Stimulated activated CD8-positive, alpha-beta memory T cell treated with anti-CD3 and anti-CD28 coated beads, Interleukin-4, amount 100 ng/mL, for 48 hours (primary cell): ENCODE data around the gene TRMT10B.
"Not testable (repeated sequence)": the region's sequence is repeated elsewhere in the genome, so short reads cannot be mapped to it uniquely, and the experiment has no call there.

Experiments used
- DNase-seq: peaks from one replicate; pipeline ENCODE4 v3.0.0-alpha.2; 2020

TRMT10B gene

GRCh38 chr9:37752112-37752511 lies 1.5 kb upstream of the TRMT10B start:
- not testable (repeated sequence) for DNase-seq

GRCh38 chr9:37752642-37753488 lies 740 bp upstream of the TRMT10B start:
- DNase-seq = peak; percentile 39

DNA sequence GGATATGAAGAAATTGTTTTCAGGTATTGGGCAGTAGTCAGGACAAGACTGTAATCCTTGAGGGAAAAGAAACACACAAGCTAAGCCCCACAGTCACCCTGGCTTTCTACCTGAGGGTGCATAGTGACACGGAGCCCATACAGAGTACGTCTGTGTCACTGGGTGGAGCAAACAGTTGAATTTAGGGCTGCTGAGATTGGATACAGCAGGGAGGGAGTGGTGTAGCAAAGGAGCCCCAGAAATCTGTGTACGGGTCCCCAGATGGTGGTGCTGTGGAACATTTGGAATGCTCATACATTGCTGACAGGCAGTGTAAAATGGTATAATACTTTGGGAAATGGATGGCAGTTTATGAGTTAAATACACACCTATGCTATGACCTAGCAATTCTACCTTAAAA lies 5.1 kb downstream of the TRMT10B start:
- DNase-seq = no peak

DNA sequence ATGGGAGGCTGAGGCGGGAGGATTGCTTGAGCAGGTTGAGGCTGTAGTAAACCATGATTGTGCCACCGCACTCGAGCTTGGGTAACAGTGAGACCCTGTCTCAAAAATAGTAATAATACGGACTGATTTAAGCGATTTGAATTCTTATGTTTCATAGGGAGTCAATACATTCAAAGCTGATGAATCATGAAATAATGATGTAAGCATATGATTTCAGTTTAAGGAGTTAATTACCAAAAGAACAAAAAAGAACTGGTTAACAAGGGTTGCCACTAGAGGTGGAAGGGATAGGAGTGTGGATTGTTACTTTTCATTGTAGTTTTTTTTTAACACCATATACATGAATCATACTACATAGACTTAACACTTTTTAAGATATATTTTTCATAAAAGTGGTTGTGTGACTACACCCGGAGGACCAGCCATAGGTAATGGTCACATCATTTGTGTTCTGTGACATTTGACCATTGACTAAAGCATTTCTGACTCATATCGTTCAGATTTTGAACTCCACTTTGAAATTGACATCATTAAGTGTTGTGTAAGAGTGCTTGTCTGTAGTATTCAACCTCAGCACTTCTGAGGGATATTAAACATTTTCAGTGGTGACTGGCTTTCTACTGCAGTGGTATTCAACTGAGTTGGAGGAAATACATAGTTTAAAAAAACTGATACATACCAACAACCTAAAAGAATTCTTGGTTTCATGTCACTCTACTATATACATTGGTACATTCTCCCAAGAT lies 7.0 kb downstream of the TRMT10B start:
- DNase-seq = no peak

DNA sequence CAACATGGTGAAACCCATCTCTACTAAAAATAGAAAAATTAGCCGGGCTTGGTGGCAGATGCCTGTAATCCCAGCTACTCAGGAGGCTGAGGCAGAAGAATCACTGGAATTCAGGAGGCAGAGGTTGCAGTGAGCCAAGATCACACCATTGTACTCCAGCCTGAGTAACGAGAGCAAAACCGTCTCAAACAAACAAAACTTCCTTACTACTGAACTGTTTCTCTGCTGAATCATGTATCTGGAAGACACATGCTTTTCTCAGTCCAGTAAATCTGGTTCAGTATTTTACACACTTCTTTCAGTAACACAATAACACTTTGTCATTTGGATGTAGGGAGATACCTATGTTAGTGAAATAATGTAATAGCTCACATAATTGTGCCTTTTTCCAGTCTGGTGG lies 7.9 kb downstream of the TRMT10B start:
- no peak for DNase-seq

GRCh38 chr9:37765263-37765662 lies 11.7 kb downstream of the TRMT10B start:
- DNase-seq = not testable (repeated sequence)

GRCh38 chr9:37769306-37769705 lies 15.7 kb downstream of the TRMT10B start:
- no peak for DNase-seq

DNA sequence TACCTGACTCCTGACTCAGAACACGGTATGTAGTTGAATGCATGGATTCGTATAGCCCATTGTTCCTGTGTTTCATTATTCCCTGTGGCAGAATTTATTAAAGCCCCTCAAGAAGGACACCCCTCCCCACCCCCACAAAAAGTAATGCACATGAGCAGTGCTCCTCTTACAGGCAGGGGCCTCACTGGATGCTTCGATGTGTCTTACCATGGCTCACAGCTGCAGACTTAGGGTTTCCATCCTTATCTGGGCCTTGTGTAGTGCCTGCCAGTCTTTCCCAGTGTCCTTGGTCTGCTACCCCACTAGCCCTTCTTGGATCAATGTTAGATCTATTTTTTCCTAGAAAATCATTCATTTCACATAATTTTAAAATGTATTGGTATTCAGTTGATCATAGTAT lies 16.4 kb downstream of the TRMT10B start:
- no peak for DNase-seq

DNA sequence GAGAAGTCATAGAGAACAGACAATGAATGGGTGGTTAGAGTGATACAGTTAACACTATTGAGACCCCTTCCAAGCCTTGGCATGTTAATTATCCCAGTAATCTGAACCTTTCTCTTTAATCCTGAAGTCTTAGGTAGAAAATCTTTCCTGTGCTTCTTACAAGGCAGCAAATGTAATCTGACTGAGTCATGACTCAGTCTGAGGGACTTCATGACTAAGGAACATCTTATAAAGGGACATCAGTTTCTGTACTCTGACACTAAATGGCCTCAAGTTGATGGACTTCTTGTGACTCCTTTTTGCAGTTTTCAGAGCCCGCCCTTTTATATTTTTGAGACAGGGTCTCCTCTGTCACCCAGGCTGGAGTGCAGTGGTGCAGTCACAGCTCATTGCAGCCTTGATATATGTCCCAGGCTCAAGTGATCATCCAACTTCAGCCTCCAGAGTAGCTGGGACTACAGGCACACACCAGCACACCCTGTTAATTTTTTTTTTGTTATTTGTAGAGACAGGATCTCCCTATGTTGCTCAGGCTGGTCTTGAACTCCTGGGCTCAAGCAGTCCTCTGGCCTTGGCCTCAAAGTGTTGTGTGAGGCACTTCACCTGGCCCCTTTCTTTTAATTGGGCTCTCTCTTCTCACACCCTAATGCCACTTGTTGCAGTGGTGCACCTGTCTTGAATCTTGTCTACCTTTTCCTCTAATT lies 21.8 kb downstream of the TRMT10B start:
- DNase-seq = no peak

DNA sequence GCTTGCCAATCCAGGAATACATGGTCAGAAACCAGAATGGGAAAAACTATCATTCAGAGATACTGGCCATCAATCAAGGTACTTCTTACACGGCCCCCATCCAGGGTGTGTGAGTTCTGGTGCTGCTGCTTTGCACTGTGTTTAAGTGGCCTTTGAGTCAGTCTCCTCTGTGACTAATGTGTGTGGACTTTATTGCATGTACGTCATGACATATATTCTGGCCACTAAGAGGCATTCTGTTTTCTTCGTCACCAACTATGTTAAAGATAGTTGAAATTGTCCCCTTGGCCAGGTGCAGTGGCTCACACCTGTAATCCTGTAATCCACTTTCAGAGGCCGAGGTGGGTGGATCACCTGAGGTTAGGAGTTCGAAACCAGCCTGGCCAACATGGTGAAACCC lies 22.7 kb downstream of the TRMT10B start:
- DNase-seq = no peak

GRCh38 chr9:37778534-37778933 lies 24.9 kb downstream of the TRMT10B start:
- DNase-seq = no peak

- no peak for DNase-seq
Observed at GRCh38 chr9:37784291-37784615, 30.6 kb downstream of the TRMT10B start.

- peak; percentile 93 for DNase-seq
Observed at GRCh38 chr9:37784616-37785483, 31.2 kb downstream of the TRMT10B start, which contains the start of gene EXOSC3. TSS of gene EXOSC3 (minus strand) at chr9:37785064. CDS start at chr9:37785044, 20 bp downstream.

DNA sequence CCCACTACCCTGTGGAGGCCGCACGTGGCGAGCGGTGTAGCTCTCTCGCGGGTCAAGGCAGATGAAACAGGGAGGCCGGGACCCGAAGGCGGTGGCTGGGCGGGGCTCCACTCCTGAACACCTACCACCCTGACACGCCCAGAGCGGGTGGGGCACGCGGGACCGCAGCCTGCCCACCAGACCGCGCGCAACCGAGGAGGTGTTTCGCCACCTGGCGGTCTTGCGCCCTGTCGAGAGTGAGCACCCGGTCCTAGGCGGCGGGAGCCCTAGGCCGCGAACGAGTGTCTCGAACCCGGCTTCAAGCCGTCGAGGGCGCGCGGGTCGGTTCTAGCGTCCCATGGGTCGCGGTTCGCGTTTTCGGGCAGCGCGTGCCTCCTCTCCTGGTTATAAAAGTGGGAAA lies 33.5 kb downstream of the TRMT10B start:
- DNase-seq = no peak

- no peak for DNase-seq
Observed at GRCh38 chr9:37788332-37788731, 34.7 kb downstream of the TRMT10B start.

GRCh38 chr9:37790096-37790495 lies 36.5 kb downstream of the TRMT10B start:
- no peak for DNase-seq

DNA sequence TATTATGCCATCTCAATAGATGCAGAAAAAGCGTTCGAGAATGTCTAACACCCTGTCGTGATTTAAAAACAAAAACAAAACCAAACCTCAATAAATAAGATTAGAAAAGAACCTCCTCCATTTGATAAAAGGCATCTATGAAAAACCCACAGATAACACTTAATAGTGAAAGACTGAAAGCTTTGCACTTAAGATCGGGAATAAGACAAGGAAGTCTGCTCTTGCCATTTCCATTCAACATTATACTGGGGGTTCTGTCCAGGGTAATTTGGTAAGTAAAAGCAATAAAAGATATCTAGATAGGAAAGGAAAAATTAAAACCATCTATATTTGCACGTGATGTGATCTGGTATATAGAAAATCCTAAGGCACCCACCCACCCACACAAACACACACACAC lies 38.5 kb downstream of the TRMT10B start:
- no peak for DNase-seq

DNA sequence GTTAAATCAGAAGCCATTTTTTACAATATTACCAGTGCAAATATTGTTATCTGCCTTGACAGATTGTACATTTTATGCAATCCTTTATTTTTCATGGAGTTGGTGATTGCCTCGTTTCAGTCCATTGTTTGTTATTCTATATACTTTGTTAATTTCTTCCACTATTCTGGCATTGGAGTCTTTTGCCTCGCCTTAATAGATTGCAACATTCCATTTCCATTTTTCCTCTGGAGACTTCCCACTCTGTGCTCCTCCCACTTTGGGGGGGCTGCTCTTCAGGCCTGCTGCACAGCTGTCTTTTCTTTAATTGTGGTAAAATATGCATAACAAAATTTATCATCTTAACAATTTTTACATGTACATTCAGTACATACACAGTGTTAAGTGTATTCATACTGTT lies 42.6 kb downstream of the TRMT10B start:
- DNase-seq = no peak

DNA sequence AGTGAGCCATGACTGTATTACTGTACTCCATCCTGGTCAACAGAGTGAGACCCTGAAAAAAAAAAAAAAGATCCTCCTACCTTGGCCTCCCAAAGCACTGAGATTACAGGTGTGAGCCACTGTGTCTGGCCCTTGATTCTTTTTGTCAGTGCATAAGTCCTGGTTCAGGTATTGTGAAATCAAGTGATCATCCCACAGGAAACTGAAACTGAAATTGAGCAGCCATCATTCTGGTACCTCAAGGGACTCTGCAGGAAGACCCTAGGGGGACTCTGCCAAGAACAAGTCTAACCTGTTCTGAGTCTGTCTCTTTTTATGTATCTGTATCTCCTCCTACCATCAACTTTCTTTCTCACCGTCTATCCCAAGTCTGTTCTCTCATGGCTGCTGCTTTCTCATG lies 45.1 kb downstream of the TRMT10B start:
- DNase-seq = no peak

DNA sequence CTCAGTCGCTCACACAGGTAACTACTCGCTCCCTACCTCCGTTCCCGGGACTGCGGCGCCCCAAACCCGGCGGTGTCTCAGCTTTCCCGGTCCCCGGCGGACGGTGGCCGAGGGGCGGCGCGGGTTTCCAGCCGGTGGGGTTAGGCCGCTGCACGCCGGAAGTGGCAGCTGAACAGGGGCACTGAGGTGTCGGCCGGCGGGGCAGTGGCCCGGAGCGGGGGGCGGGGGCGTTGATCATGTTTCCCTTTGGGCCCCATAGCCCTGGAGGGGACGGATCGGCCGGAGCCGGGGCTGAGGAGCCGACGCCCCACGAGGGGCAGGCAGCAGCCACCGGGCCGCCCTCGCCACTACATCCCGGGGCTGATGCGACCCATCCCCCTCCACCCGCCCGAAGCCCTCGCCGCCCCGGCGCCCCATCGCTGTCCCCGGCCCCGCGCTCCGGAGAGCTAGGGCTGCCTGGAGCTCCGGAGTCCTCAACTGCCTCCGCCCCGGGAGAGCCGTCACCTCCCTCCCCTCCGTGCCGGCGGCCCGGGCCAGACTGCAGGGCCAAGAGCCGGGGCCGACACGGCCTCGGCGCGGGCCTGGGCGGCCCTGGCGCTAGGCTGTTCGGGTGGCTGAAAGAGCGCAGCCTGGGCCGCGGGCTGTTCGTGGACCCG lies 47.2 kb downstream of the TRMT10B start, which contains the start of gene DCAF10:
DCAF10 (plus strand) TSS at position 167 of the 656 bp plus-strand sequence; CDS start at position 237, 70 bp downstream.
- peak; percentile 97 for DNase-seq

DNA sequence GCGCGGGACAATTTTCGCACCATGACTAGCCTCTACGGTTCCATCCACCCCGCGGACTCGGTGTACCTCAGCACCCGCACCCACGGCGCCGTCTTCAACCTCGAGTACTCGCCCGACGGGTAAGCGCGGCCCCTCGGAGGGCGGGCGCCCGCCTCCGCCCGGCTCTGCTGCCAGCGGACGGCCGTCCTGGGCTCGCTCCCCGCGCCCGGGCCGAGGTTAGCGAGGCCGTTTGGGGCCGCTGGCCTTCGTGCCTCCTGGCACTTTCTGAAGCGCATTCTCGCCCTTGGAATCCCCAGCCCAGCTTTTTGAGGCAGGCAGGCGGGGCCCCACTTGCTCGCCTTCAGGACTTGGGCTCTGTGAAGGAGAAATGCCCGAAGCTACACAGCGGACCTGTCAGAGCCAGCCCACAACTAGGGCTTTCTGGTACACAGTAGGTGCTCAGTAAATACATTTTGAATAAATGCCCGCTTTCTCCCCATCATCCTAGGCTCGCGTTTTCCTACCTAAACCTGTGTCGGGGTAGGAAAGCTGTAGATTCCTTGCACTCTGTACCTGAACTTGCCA lies 47.8 kb downstream of the TRMT10B start:
- peak; percentile 60 for DNase-seq
